B cell (primary cell): ENCODE data around the gene PUS3. TPM values are rescaled to one million over a fixed set of nuclear protein-coding genes. Genes with fewer than 3 reads are reported as not detected.

Experiments
- ATAC-seq: fragments of 200-7000 bp; cut with Tn5 transposase; one replicate; pipeline ENCODE4 v1.10.0; 2021; ENCODE audit warnings: low read depth, mild to moderate bottlenecking, moderate number of reproducible peaks, moderate library complexity
- CTCF ChIA-PET: fragments of 350-600 bp; sonication (Branson Sonifier 250); formaldehyde crosslinking; loops from one replicate; lab custom pipeline; 2021; ENCODE audit warnings: antibody characterized with exemption, inconsistent platforms; lab: Charles Lee
- POLR2A ChIA-PET: fragments of 350-600 bp; sonication (Branson Sonifier 250); formaldehyde crosslinking; loops from one replicate; lab custom pipeline; 2021; ENCODE audit warnings: antibody characterized with exemption; lab: Charles Lee
- DNase-seq: peaks from one replicate; pipeline ENCODE4 v3.0.0; 2013
- H2AFZ ChIP-seq: 2 replicates; pipeline ENCODE4 v1.6.1; 2012; ENCODE audit warnings: mild to moderate bottlenecking, low read depth, low read length; ENCODE audit not compliant: insufficient read depth, poor library complexity, severe bottlenecking
- H3K27ac ChIP-seq, 2 donors: 1 replicate in 1 of 2; 2 replicates in 1 of 2; pipeline ENCODE4 v1.5.1; 2012 to 2013; ENCODE audit warnings: low read length in 2 of 2, mild to moderate bottlenecking in 2 of 2, moderate library complexity in 1 of 2
- H3K27me3 ChIP-seq, 4 experiments: fragments of 200-600 bp in 1 of 4; sonication (generic) in 1 of 4; replicated peaks in 1 of 4; 1 replicate in 2 of 4; 2 replicates in 2 of 4; pipeline versions ENCODE4 v1.6.1 to v1.7.0; 2013 to 2016; ENCODE audit warnings: low read length in 3 of 4, mild to moderate bottlenecking in 2 of 4, mixed read lengths in 1 of 4, moderate library complexity in 1 of 4; ENCODE audit not compliant: insufficient read depth in 4 of 4, control insufficient read depth in 3 of 4; ENCODE audit errors: control extremely low read depth in 1 of 4
- H3K36me3 ChIP-seq, 2 experiments: replicated peaks in 1 of 2; 1 replicate in 1 of 2; 2 replicates in 1 of 2; pipeline versions ENCODE4 v1.6.1 to v1.7.1; 2013; ENCODE audit warnings: low read length in 1 of 2; ENCODE audit not compliant: insufficient read depth in 2 of 2, control insufficient read depth in 1 of 2; ENCODE audit errors: control extremely low read depth in 1 of 2, extremely low read depth in 1 of 2
- H3K4me1 ChIP-seq, 2 donors: fragments of 200-600 bp in 1 of 2; sonication (generic) in 1 of 2; 1 replicate in 1 of 2; 2 replicates in 1 of 2; pipeline versions ENCODE4 v1.5.1 to v1.6.1; 2013 to 2017; ENCODE audit warnings: low read length in 2 of 2; ENCODE audit not compliant: control insufficient read depth in 2 of 2, insufficient read depth in 2 of 2
- H3K4me2 ChIP-seq: replicated peaks from 2 replicates; pipeline ENCODE3; 2012; ENCODE audit warnings: mild to moderate bottlenecking, low read depth, low read length; ENCODE audit not compliant: poor library complexity, severe bottlenecking
- H3K4me3 ChIP-seq, 5 experiments: fragments of 200-600 bp in 1 of 5; sonication (generic) in 1 of 5; 1 replicate in 3 of 5; 2 replicates in 2 of 5; pipeline versions ENCODE4 v1.5.1 to v1.7.0; 2011 to 2016; ENCODE audit warnings: low read length in 4 of 5, mild to moderate bottlenecking in 4 of 5, low read depth in 2 of 5, control low read depth in 1 of 5, moderate library complexity in 1 of 5; ENCODE audit not compliant: insufficient read depth in 1 of 5; ENCODE audit errors: control extremely low read depth in 1 of 5, extremely low read depth in 1 of 5
- H3K79me2 ChIP-seq: fragments of 200-600 bp; sonication (generic); one replicate; pipeline ENCODE4 v1.6.0; 2016; ENCODE audit warnings: low read length; ENCODE audit not compliant: control insufficient read depth, insufficient read depth
- H3K9ac ChIP-seq: fragments of 200-600 bp; sonication (generic); 2 replicates; pipeline ENCODE4 v1.6.1; 2017; ENCODE audit warnings: mild to moderate bottlenecking, low read length, moderate library complexity
- H3K9me3 ChIP-seq, 3 donors: one replicate each; pipeline versions ENCODE4 v1.6.1 to v1.7.1; 2013; ENCODE audit warnings: low read length in 2 of 3; ENCODE audit not compliant: control insufficient read depth in 2 of 3, insufficient read depth in 1 of 3; ENCODE audit errors: control extremely low read depth in 1 of 3
- H4K20me1 ChIP-seq: 2 replicates; pipeline ENCODE4 v1.6.0; 2012; ENCODE audit warnings: mild to moderate bottlenecking, low read length; ENCODE audit not compliant: insufficient read depth, control insufficient read depth, poor library complexity, severe bottlenecking
- H3K27ac Mint-ChIP-seq: one replicate; pipeline ENCODE4 v1.8.0; 2021; ENCODE audit warnings: mixed read lengths
- H3K27me3 Mint-ChIP-seq: one replicate; pipeline ENCODE4 v1.8.0; 2021; ENCODE audit warnings: mixed read lengths
- H3K4me1 Mint-ChIP-seq: one replicate; pipeline ENCODE4 v1.8.0; 2021; ENCODE audit warnings: mixed read lengths
- H3K4me3 Mint-ChIP-seq: one replicate; pipeline ENCODE4 v1.8.0; 2021; ENCODE audit warnings: mixed read lengths
- H3K9me3 Mint-ChIP-seq: one replicate; pipeline ENCODE4 v1.8.0; 2022; ENCODE audit warnings: mixed read lengths; ENCODE audit not compliant: insufficient read depth
- CTCF ChIP-seq: fragments of 200-600 bp; IDR thresholded peaks from one replicate; pipeline ENCODE4 v1.8.0; 2022; ENCODE audit warnings: antibody characterized with exemption, mild to moderate bottlenecking
- EZH2 ChIP-seq: IDR thresholded peaks from 2 replicates; pipeline ENCODE4 v1.6.1; 2012; ENCODE audit warnings: borderline replicate concordance, low read depth, mild to moderate bottlenecking, moderate library complexity, low read length; ENCODE audit not compliant: insufficient read depth, poor library complexity, severe bottlenecking
- WGBS: methylation state at CpG from one replicate; pipeline ENCODE4 v1.1.5; 2013; ENCODE audit warnings: missing lambda C conversion rate; ENCODE audit not compliant: insufficient coverage; 5-methylcytosine and 5-hydroxymethylcytosine counted together
- intact Hi-C: fragments of 100-400 bp; cut with micrococcal nuclease; formaldehyde crosslinking; loops from one replicate; pipeline ENCODE4 v1.10.0; 2022
- polyA plus RNA-seq: library from polyadenylated mRNA; depleted of rRNA; stranded (reverse); fragments of >200 nt; gene quantifications from 2 replicates; pipeline ENCODE4 v1.2.3, GENCODE V29; 2012
- total RNA-seq, 2 donors: library from RNA; stranded (reverse); fragments of 120-200 nt in 1 of 2; gene quantifications; 1 replicate in 1 of 2; 2 replicates in 1 of 2; pipeline versions ENCODE4 v1.2.3 to v1.2.4, GENCODE V29; 2013 to 2022

Gene PUS3
- total and polyA plus RNA-seq, 2 donors (not counting 1 experiment from before 2014, with no cell fraction given) = 2.7 to 8.1 TPM

- H3K9me3 ChIP-seq = peaks cover 0 to 7% (median 0%) of the 10 kb centered on the region in 3 donors
- H3K9me3 Mint-ChIP-seq = no peaks in the 10 kb centered on the region
- no peaks in the 10 kb centered on the region for H3K27me3 Mint-ChIP-seq
- peak within 1 kb of the TSS; percentile 87 for H3K9ac ChIP-seq
- H3K4me2 ChIP-seq = peak within 1 kb of the TSS; percentile 87
- H3K79me2 ChIP-seq = peaks cover 19% of the 10 kb centered on the region
- POLR2A ChIA-PET = interaction anchor here (0.5 to 3.1 kb wide), 8 partner anchors 9 to 825 kb away, joined by 3 to 17 read pairs (median 5); partner anchors contain the start of genes CHEK1, DDX25, EI24 and FAM118B
- peak within 1 kb of the TSS; percentile 83 for H2AFZ ChIP-seq
- peaks cover 19% of the 10 kb centered on the region for H4K20me1 ChIP-seq
- DNase-seq (peak; percentile 98), ATAC-seq (peak; percentile 81)
- intact Hi-C loops = loop anchor here (1.0 to 5.0 kb wide), 11 partner anchors 13 to 1087 kb away; partner anchors contain the start of genes CDON, CHEK1, EI24 and FAM118B
- peak within 1 kb of the TSS; percentile 99 for H3K27ac Mint-ChIP-seq
- H3K36me3 ChIP-seq = peaks cover 0 to 6% of the 10 kb centered on the region in 2 experiments
- H3K4me3 Mint-ChIP-seq = peak within 1 kb of the TSS; percentile 96
- TF ChIP-seq EZH2 (no peak), CTCF (no peak)
- CTCF ChIA-PET = interaction anchor here (1.1 to 2.4 kb wide), 8 partner anchors 8 to 764 kb away, joined by 3 to 14 read pairs (median 4); partner anchors contain the start of genes EI24 and PUS3
- H3K27me3 ChIP-seq = no peaks in the 10 kb centered on the region
- H3K4me1 Mint-ChIP-seq = peaks cover 24% of the 10 kb centered on the region
- H3K27ac ChIP-seq = peak within 1 kb of the TSS; percentile 90 to 94
- peaks cover 5 to 19% of the 10 kb centered on the region in 2 donors for H3K4me1 ChIP-seq
- H3K4me3 ChIP-seq = peak within 1 kb of the TSS; percentile 71 to 97 (median 90)
- WGBS = under 1% methylated on average over 89 of the region's 91 CpGs
These were observed 15.4 kb downstream of the PUS3 start, which contains the start of gene HYLS1 for GRCh38 chr11:125887373-125888324. HYLS1 (plus strand) TSS chr11:125887668; CDS start chr11:125899369, 11,701 bp downstream.
